ENCODE measurements around the gene ITPRIP. TPM values are rescaled to one million over a fixed set of nuclear protein-coding genes. Genes with fewer than 3 reads are reported as not detected.
A peak's percentile ranks its signal among the peaks of the same experiment; 100 is the strongest.

Gene ITPRIP
- 29.3 and 39.9 TPM in 2 replicates for total RNA-seq

DNA sequence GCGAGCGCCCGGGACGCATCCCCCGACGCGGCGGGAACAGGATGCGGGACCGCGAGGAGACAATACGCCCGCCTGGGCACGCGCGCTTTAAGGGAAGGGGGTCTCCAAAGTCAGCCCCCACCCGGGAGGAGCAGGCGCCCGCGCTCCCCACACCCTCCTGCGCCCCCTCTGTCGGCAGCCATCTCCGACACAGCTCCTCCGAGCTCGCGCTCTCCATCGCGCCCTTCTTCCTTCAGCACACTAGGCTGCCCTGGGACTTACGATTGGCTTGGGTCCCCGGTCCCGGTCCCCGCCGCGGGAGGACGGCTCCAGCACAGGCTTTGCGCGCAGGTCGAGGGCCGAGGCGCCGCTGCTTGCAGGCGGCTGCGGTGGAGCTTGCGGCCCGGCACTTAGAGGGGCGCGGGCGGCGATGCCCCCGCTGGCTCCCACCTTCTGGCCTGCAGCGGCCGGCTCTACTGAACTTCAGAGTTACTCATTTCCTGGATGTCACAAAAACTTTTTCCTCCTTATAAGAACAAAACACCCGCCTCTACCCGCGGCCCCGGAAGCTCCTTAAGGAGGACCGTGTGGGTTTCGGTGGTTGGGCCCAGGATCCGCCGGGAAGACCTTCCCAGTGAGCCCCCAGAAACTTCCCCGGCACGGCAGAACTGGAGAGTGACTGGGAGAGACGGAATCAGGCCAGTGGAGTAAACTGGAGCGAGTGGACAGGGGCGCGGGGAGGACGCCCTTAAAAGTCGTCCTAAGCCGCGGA is at the start of gene ITPRIP:
Gene ITPRIP, minus strand, starts transcription at position 481 of the 751 bp plus-strand sequence. CDS start 22,414 bp downstream, outside the sequence.
- peak; percentile 88 for DNase-seq

DNA sequence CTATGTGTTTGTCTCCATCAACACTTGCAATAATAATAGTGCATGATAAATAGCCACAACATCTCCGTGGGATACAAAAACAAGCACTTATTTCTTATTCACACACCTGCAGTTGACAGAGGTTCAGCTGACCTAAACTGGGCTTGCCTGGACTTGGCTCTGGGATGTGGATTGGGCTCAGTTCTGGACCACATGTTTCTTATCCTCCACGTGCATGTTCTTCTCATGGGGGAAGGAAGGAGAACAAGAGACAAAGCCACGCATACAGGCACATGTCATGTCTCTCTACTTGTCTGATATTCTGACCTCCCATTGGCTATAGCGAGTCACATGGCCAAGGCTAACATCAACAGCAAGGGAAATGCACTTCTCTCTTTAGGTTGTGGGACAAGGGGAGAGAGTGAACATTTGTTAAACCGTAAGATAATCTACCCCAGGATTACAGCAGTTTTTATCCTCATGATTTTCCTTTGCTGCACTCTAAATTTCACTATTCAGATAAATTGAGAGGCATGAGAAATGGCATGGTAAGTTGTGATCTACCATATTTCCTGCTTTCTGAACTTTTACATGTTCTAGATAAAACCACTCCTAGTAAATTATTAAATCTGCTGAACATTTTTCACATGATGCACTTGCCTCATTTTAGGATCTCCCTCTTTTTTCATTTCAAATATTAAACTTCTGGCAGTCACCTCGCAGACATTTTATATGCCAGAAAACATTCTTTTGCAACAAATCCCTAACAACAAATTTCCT is 49.0 kb upstream of the ITPRIP start:
- DNase-seq, result no peak

DNA sequence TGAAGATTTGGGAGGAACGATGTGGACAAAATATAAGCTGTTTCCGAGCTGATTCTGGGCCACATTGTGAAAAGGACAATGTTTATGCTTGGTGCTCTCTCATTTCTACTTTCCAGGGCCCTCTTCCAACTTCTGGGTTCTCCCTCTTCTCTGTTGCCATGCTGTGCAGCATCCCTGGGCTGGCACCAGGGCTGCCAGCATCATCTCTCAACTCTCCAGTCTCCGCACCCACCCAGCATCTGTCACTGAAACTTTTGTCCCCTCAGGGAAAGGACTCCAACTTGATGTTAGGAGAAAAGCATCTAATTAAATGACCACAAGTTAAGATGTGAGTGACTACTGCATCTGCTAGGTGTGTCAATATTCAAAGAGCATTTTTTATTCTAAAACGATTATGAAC is 42.1 kb upstream of the ITPRIP start:
- DNase-seq, result no peak

- no peak for DNase-seq
Observed at GRCh38 chr10:104376784-104377300, 38.6 kb upstream of the ITPRIP start.

DNA sequence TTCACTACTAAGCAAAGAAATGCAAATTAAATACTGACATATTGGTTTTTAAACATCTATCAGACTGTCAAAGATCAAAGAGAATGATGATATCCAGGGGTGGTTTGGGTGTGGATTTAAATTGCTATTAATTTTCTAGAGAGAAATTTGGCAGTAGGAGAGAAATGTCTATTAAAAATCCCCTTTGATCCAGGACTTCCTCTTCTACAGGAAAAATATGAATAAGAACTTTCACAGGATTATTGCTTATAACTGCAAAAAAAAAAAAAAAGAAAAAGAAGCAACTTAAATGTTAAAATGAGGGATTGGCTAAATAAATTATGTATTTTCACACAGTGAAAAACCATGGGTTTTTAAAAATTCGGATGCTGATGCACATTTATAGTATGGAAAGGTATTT is 36.3 kb upstream of the ITPRIP start:
- DNase-seq, result no peak

DNA sequence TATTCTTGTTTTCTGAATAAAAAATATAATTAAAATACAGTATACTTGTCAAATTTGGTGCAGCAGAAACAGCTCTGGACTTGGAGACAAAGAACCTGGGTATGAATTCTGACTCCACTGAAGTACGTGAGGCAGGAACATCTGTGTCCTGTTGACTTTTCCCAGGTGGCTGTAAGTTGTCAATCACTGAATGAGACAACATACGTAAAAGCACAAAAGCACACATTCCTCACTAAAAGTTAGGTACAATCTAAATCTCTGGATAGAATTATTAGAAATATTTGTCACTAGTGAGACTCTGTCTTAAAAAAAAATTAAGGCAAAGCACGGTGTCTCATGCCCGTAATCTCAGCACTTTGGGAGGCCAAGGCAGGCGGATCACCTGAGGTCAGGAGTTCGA is 33.5 kb upstream of the ITPRIP start:
- DNase-seq, result no peak

- no peak for DNase-seq
Observed at GRCh38 chr10:104368381-104368780, 30.1 kb upstream of the ITPRIP start.

- no peak for DNase-seq
Observed at GRCh38 chr10:104367904-104368303, 29.6 kb upstream of the ITPRIP start.

- DNase-seq, result no peak
Observed at GRCh38 chr10:104359811-104360210, 21.5 kb upstream of the ITPRIP start.

- DNase-seq, result peak; percentile 88
Observed at GRCh38 chr10:104353325-104354048, 15.2 kb upstream of the ITPRIP start, which contains the start of gene CFAP58. TSS of gene CFAP58 (plus strand) at chr10:104353833. CDS start at chr10:104353898, 65 bp downstream.

DNA sequence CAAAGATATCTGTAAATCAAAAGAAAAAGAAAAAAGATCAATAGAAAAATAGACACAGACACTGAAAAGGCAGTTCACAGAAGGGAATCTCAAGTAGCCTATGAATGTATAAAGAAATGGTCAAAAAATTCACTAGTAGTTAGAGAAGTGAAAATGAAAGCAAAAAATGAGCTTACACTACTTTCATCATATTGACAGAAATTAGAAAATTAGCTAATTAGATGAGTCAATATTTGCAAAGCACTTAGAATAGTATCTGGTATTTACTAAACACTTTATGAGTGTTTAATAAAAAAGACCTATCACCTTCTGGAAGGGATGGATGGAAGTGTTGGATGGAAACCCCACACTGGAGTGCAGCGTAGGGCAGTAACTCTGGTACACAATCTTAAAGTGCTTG is 13.7 kb upstream of the ITPRIP start:
- no peak for DNase-seq

DNA sequence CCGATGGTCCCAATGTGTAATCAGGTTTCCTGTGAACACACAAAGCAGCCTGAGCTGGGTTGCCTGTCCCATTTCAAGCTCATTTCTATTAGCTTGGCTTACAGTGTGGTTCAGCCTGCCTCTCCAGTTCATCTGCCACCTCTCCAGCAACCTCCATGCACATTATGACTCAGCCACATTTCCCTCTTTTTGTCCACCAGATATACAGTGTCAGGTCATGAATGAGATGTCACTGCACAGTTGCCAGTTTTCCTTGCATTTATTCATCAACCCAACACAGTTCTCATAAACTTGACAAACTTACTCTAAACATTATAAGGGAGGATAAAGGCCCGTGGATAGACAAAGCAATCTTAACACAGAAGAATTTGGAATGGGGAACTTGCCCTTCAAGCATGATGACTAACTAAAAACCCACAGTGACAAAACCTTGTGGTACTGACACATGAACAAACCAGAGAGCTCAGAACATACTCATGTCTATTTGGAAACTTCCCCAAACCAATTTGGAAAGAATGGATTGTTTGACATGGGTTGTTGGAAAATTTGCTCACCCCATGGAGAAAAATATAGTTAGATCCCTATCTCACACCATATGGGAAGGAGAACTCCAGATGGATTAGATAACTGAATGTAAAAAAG is 12.9 kb upstream of the ITPRIP start:
- DNase-seq, result no peak

DNA sequence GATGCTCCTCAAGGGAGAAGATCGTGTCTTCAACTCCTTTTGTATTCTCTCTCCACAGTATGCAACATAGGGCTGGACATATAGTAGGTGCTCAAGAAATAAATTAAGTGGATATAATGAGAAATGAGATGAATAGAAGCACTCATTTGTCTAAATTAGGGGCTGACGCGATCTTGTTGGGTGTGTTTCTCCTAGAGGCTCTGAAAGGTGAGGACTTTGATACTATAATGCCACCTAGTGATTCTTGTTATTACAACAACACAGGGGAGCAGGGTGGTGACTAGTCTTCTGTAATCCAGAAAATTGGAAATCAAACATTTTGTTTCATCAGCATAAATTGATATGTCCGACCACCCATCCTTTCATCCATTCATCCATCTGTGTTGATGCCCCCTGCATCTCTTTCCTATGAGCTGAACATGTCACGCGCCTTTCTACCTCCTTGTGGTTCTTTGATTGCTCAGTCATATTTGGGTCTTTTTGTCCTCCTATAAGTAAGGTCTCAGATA is 11.9 kb upstream of the ITPRIP start:
- peak; percentile 85 for DNase-seq

GRCh38 chr10:104349623-104350126 is 11.4 kb upstream of the ITPRIP start:
- DNase-seq, result peak; percentile 58

DNA sequence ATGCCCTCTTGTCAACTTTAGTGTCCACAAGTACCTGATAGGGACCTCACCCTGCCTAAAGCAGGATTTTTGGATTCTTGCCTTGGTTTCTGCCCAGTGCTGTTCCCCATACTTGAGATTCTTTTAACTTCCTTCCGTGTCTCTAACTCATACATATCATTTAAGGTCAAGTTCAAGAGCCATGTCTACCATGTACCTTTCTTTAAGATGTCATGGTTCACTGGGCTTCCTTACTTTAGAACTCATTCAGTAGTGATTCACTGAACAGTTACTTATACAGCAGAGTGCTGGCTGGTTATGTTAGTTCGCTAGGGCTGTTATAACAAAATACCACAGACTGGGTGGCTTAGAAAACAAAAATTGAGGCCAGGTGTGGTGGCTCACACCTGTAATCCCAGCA is 10.3 kb upstream of the ITPRIP start:
- no peak for DNase-seq

DNA sequence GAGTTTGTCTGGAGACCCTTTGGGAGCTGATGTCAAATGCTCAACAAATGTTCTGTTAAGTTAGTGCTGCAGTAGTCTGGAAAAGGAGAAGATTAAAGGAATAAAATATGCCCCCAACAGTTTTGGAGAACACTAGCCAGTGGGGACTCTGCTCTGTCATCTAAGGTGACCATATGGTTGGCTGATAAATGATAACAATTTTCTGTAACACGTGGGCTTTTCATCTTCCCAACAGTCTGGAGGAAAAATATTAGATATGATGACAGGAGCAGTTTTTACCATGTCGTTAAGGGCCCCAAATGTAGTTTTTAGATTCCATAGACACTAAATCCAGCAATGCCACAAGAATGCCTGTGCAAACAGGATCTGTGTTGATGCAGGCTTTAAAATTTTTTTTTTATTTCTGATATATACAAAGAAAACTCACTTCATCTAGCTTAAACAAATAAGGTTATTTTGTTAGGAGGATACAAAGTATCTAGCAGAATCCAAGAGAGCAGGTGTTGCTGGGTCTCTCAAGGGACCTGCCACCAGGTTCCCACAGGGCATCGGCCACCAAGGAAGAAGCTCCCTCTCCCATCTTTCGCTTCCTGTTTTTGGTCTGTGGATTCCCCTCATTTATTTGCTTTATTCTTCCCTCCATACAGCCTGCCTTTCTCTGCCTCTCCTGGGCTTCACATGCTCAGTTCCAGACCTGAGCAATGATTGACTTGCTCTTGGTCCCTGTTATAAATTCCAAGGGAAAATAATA is 9.2 kb upstream of the ITPRIP start:
- DNase-seq, result no peak

- DNase-seq, result peak; percentile 53
Observed at GRCh38 chr10:104345941-104346340, 7.7 kb upstream of the ITPRIP start.

GRCh38 chr10:104345515-104345914 is 7.2 kb upstream of the ITPRIP start:
- DNase-seq, result no peak

DNA sequence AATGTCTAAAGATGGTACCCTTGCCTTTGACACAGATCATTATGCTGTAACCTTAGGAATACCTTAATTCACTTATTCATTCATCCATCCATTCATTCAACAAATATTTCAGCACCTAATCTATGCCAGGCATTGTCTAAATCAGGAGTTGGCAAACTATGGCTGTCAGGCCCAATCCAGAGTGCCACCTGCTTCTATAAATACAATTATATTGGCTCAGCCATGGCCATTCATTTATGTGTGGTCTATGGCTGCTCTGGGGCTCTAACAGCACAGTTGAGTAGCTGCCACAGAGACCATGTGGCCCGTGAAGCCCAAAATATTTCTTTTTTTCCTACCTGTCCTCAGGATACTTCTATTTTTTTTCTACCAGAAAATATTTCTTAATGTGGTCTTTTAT is 6.0 kb upstream of the ITPRIP start:
- DNase-seq, result no peak

GRCh38 chr10:104342941-104343411 is 4.7 kb upstream of the ITPRIP start:
- DNase-seq, result peak; percentile 85

GRCh38 chr10:104340641-104341040 is 2.4 kb upstream of the ITPRIP start:
- DNase-seq, result peak; percentile 26

Measured in dermis blood vessel endothelial cell (primary cell).